ENCODE results near the gene ADCY10.

Gene ADCY10

DNA sequence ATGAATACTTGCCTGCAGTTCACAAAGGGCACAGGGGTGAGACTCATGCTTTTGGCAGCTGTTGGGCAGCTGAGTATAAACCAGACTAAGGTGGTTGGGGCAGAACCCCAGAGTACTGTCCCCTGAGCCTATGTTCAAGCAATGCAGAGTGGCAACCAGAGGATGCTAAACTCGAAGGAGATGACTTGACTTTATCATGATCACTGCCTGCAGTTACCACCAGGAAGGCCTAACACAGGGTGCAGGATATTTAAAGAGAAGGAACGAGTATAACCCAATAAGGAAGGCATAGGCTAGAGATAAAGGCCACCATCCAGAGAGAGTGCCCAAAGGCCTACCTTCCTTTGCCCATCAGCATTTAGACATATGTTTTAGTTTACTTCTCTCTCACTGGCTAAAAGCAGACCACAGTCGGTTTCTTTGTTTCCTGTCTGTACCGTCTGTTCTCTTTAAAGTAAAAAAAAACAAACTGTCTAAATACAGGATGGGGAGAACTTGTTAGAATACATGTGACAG, 108.8 kb downstream of the ADCY10 start:
- no peaks in the 10 kb centered on the region for H3K4me1 ChIP-seq (ENCODE audit: insufficient read depth, poor library complexity, severe bottlenecking)
- no peak overlapping the region for H3K27ac ChIP-seq (ENCODE audit: poor library complexity, severe bottlenecking)
- H3K4me3 ChIP-seq (ENCODE audit: severe bottlenecking) = no peak overlapping the region
- H3K27me3 ChIP-seq (ENCODE audit: insufficient read depth, poor library complexity, severe bottlenecking) = no peaks in the 10 kb centered on the region
- TF ChIP-seq, protein P1, sequence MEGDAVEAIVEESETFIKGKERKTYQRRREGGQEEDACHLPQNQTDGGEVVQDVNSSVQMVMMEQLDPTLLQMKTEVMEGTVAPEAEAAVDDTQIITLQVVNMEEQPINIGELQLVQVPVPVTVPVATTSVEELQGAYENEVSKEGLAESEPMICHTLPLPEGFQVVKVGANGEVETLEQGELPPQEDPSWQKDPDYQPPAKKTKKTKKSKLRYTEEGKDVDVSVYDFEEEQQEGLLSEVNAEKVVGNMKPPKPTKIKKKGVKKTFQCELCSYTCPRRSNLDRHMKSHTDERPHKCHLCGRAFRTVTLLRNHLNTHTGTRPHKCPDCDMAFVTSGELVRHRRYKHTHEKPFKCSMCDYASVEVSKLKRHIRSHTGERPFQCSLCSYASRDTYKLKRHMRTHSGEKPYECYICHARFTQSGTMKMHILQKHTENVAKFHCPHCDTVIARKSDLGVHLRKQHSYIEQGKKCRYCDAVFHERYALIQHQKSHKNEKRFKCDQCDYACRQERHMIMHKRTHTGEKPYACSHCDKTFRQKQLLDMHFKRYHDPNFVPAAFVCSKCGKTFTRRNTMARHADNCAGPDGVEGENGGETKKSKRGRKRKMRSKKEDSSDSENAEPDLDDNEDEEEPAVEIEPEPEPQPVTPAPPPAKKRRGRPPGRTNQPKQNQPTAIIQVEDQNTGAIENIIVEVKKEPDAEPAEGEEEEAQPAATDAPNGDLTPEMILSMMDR (IDR thresholded peaks at IDR 0.05; ENCODE audit: poor library complexity, severe bottlenecking) = no peak
- DNase-seq (ENCODE audit: low spot score) (no peak), ATAC-seq (ENCODE audit: low read depth) (no peak)
- no peaks in the 10 kb centered on the region for H3K9me3 ChIP-seq (ENCODE audit: severe bottlenecking)
- no peaks in the 10 kb centered on the region for H3K36me3 ChIP-seq (ENCODE audit: low read depth)

DNA sequence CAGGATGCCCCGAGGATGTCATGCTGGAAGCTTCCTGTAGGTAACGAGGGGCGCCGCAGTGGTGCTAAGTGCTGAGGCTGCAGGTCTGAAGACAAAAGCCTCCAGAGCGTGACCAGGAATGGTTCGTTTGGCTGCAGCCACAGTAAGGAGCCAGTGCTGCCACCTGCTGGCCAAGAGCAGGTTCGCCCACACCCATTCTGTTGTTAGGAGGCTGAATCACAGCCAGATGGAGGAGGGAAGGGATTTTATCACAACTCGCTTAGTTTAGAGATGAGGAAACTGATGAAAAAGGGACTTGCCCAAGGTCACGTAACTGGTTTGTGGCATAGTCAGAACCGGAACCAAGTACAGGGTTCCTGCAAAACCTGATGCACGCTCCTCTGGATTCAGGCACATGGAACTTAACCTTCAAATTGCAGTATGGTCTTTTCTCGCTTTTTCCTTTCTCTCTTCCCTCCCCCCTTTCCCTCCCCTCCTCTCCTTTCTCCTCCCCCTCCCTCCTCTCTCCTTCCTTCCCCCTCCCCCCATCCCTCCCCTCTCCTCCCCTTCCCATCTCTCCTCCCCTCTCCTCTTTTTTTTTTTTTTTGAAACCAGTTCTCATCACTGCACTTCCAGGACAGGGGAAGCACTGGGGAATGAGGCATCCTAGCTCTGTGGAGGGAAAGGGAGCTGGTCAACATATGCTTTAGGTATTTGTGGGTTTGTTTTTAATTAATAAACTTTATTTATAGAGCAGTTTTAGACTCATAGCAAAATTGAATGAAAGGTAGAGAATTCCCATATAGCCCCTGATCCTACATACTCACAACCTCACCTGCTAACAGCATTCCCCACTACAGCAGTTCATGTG, 110.4 kb downstream of the ADCY10 start:
- DNase-seq (ENCODE audit: low spot score) = peak; percentile 88
- H3K4me3 ChIP-seq (ENCODE audit: severe bottlenecking) = no peak overlapping the region
- H3K9me3 ChIP-seq (ENCODE audit: severe bottlenecking) = no peaks in the 10 kb centered on the region
- TF ChIP-seq, protein P1 (IDR thresholded peaks at IDR 0.05; ENCODE audit: poor library complexity, severe bottlenecking) = peak; percentile 97
- H3K4me1 ChIP-seq (ENCODE audit: insufficient read depth, poor library complexity, severe bottlenecking) = peaks cover 6% of the 10 kb centered on the region
- H3K36me3 ChIP-seq (ENCODE audit: low read depth) = no peaks in the 10 kb centered on the region
- ATAC-seq (ENCODE audit: low read depth) = peak; percentile 96
- H3K27ac ChIP-seq (ENCODE audit: poor library complexity, severe bottlenecking) = no peak overlapping the region
- H3K27me3 ChIP-seq (ENCODE audit: insufficient read depth, poor library complexity, severe bottlenecking) = no peaks in the 10 kb centered on the region

DNA sequence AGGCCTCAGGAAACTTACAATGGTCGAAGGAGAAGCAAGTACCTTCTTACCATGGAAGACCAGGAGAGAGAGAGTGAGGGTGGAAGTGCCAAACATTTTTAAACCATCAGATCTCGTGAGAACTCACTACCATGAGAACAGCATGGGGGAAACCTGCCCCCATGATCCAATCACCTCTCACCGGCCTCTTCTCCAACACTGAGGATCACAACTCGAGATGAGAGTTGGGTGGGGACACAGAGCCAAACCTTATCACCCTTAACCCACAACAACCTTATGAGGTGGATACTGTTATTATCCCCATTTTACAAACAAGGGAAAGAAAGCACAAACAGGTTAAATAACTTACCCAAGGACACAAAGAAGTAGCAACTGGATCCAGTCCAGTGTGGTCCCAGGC, 111.7 kb downstream of the ADCY10 start:
- no peaks in the 10 kb centered on the region for H3K9me3 ChIP-seq (ENCODE audit: severe bottlenecking)
- H3K4me3 ChIP-seq (ENCODE audit: severe bottlenecking) = no peak overlapping the region
- TF ChIP-seq, protein P1 (IDR thresholded peaks at IDR 0.05; ENCODE audit: poor library complexity, severe bottlenecking) = no peak
- DNase-seq (ENCODE audit: low spot score) = no peak
- H3K27ac ChIP-seq (ENCODE audit: poor library complexity, severe bottlenecking) = no peak overlapping the region
- ATAC-seq (ENCODE audit: low read depth) = no peak
- peaks cover 14% of the 10 kb centered on the region for H3K4me1 ChIP-seq (ENCODE audit: insufficient read depth, poor library complexity, severe bottlenecking)
- no peaks in the 10 kb centered on the region for H3K27me3 ChIP-seq (ENCODE audit: insufficient read depth, poor library complexity, severe bottlenecking)
- H3K36me3 ChIP-seq (ENCODE audit: low read depth) = no peaks in the 10 kb centered on the region

DNA sequence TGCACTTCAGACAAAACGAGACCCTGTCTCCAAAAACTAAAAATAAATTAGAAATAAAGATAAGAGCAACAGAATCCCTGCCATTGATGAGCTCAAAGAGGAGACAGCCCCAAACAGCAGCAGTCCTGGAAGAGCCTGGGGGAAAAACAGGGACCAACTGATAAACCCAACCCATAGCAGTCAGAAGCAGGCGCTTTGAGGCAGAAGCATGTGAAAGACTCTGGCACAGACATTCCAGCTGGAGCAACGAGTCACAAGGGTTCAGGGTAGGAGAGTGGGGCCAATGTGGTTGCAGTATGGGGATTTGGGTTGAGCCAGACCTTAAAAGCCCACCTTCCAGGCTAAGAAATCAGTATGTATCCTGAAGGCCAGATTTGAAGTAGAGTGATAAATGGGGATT, 113.7 kb downstream of the ADCY10 start:
- no peak overlapping the region for H3K27ac ChIP-seq (ENCODE audit: poor library complexity, severe bottlenecking)
- H3K36me3 ChIP-seq (ENCODE audit: low read depth) = no peaks in the 10 kb centered on the region
- TF ChIP-seq, protein P1 (IDR thresholded peaks at IDR 0.05; ENCODE audit: poor library complexity, severe bottlenecking) = no peak
- H3K4me1 ChIP-seq (ENCODE audit: insufficient read depth, poor library complexity, severe bottlenecking) = peaks cover 33% of the 10 kb centered on the region
- H3K4me3 ChIP-seq (ENCODE audit: severe bottlenecking) = no peak overlapping the region
- H3K27me3 ChIP-seq (ENCODE audit: insufficient read depth, poor library complexity, severe bottlenecking) = no peaks in the 10 kb centered on the region
- H3K9me3 ChIP-seq (ENCODE audit: severe bottlenecking) = no peaks in the 10 kb centered on the region
- DNase-seq (ENCODE audit: low spot score) (no peak), ATAC-seq (ENCODE audit: low read depth) (no peak)

DNA sequence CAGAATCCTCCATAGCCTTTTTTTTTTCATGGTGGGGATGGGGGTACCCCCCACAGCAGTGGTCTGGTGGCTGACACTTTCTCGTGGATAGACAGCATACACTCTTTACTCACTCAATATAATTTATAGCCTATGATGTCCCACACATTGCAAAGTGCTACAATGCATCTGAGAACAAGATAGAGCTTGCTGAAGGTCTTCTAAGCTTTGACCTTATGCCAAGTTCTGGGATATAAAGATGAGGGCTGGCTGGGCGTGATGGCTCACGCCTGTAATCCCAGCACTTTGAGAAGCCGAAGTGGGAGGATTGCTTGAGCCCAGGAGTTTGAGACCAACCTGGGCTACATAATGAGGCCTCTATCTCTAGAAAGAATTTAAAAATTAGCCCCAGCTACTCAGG, 114.2 kb downstream of the ADCY10 start:
- Histone ChIP-seq H3K27me3 (ENCODE audit: insufficient read depth, poor library complexity, severe bottlenecking) (no peaks in the 10 kb centered on the region), H3K4me3 (ENCODE audit: severe bottlenecking) (no peak overlapping the region), H3K9me3 (ENCODE audit: severe bottlenecking) (no peaks in the 10 kb centered on the region), H3K27ac (ENCODE audit: poor library complexity, severe bottlenecking) (peak overlapping the region; percentile 93), H3K36me3 (ENCODE audit: low read depth) (no peaks in the 10 kb centered on the region), H3K4me1 (ENCODE audit: insufficient read depth, poor library complexity, severe bottlenecking) (peaks cover 34% of the 10 kb centered on the region)
- ATAC-seq (ENCODE audit: low read depth) (peak; percentile 19; the same call in 2 of the 3 replicates), DNase-seq (ENCODE audit: low spot score) (no peak)
- TF ChIP-seq, protein P1 (IDR thresholded peaks at IDR 0.05; ENCODE audit: poor library complexity, severe bottlenecking) = no peak

All from RWPE2 (cell line).